Stimulated activated CD8-positive, alpha-beta memory T cell treated with anti-CD3 and anti-CD28 coated beads, Interleukin-4, amount 100 ng/mL, for 48 hours (primary cell): Measurements from ENCODE around the gene PRKAG2.

Source experiments
- DNase-seq: peaks from one replicate; pipeline ENCODE4 v3.0.0-alpha.2; 2020

The PRKAG2 gene

GRCh38 chr7:151704960-151705635 is 171.8 kb downstream of the PRKAG2 start:
- no peak for DNase-seq

- no peak for DNase-seq
Measured at GRCh38 chr7:151704299-151704959, 172.5 kb downstream of the PRKAG2 start.

- DNase-seq, result no peak
Measured at GRCh38 chr7:151702961-151703360, 174.0 kb downstream of the PRKAG2 start.

GRCh38 chr7:151700586-151701165 is 176.2 kb downstream of the PRKAG2 start:
- DNase-seq, result no peak

- DNase-seq, result no peak
Measured at GRCh38 chr7:151699928-151700319, 177.0 kb downstream of the PRKAG2 start.

- DNase-seq, result no peak
Measured at GRCh38 chr7:151699147-151699927, 177.6 kb downstream of the PRKAG2 start.

- DNase-seq, result no peak
Measured at GRCh38 chr7:151697942-151698341, 179.0 kb downstream of the PRKAG2 start.

GRCh38 chr7:151697515-151697895 is 179.4 kb downstream of the PRKAG2 start:
- no peak for DNase-seq

- no peak for DNase-seq
Measured at GRCh38 chr7:151696721-151697514, 180.0 kb downstream of the PRKAG2 start.

- DNase-seq, result no peak
Measured at GRCh38 chr7:151695951-151696541, 180.9 kb downstream of the PRKAG2 start.

GRCh38 chr7:151694828-151695580 is 181.9 kb downstream of the PRKAG2 start:
- no peak for DNase-seq

GRCh38 chr7:151694441-151694827 is 182.5 kb downstream of the PRKAG2 start:
- no peak for DNase-seq

GRCh38 chr7:151693140-151693539 is 183.8 kb downstream of the PRKAG2 start:
- DNase-seq, result no peak

GRCh38 chr7:151692721-151693120 is 184.2 kb downstream of the PRKAG2 start:
- no peak for DNase-seq

GRCh38 chr7:151691449-151691848 is 185.5 kb downstream of the PRKAG2 start:
- no peak for DNase-seq

- DNase-seq, result no peak
Measured at GRCh38 chr7:151690606-151691005, 186.3 kb downstream of the PRKAG2 start.

GRCh38 chr7:151689196-151689971 is 187.5 kb downstream of the PRKAG2 start:
- DNase-seq, result no peak

GRCh38 chr7:151688236-151688780 is 188.6 kb downstream of the PRKAG2 start:
- no peak for DNase-seq

GRCh38 chr7:151687523-151688235 is 189.2 kb downstream of the PRKAG2 start:
- DNase-seq, result no peak

- no peak for DNase-seq
Measured at GRCh38 chr7:151686826-151687225, 190.1 kb downstream of the PRKAG2 start.
